Measurements from ENCODE around the gene ZNF473.

ZNF473 gene

GRCh38 chr19:50002386-50002960 is 23.3 kb upstream of the ZNF473 start:
- no peak for DNase-seq (ENCODE audit: low spot score)
- in situ Hi-C loops (cut with MboI; ENCODE audit: low sequenced_read_pairs, unreplicated experiment): no loop called here
- TF ChIP-seq, protein P1, sequence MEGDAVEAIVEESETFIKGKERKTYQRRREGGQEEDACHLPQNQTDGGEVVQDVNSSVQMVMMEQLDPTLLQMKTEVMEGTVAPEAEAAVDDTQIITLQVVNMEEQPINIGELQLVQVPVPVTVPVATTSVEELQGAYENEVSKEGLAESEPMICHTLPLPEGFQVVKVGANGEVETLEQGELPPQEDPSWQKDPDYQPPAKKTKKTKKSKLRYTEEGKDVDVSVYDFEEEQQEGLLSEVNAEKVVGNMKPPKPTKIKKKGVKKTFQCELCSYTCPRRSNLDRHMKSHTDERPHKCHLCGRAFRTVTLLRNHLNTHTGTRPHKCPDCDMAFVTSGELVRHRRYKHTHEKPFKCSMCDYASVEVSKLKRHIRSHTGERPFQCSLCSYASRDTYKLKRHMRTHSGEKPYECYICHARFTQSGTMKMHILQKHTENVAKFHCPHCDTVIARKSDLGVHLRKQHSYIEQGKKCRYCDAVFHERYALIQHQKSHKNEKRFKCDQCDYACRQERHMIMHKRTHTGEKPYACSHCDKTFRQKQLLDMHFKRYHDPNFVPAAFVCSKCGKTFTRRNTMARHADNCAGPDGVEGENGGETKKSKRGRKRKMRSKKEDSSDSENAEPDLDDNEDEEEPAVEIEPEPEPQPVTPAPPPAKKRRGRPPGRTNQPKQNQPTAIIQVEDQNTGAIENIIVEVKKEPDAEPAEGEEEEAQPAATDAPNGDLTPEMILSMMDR (IDR thresholded peaks at IDR 0.05; ENCODE audit: borderline replicate concordance, control extremely low read depth, extremely low read depth, insufficient read depth, missing control alignments): no peak

DNA sequence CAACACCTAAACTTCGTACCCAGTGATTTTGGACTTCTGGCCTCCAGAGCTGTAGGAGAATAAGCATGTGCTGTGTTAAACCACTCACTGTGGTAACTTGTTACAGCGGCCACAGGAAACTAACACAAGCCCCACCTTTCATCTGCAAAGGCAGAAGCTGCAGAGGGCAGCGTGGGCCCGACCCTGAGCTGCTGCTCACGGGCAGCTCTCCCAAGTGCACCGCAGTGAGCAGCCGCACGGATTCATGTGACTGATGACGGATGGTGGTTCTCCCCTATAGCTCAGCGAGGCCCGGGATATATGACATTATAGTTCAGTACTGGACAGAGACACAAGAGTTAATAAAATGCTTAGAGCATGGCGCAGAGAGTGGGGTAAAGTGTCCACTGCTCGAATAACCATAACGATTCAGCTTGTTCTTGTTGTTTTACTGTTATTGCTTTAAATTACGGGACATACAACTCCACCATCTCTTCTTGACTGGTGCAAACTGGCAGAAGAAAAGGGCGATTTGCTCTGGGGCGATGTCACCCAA is 22.5 kb upstream of the ZNF473 start:
- in situ Hi-C loops (cut with MboI; ENCODE audit: low sequenced_read_pairs, unreplicated experiment): no loop called here
- no peak for DNase-seq (ENCODE audit: low spot score)
- TF ChIP-seq, protein P1 (IDR thresholded peaks at IDR 0.05; ENCODE audit: borderline replicate concordance, control extremely low read depth, extremely low read depth, insufficient read depth, missing control alignments): no peak

DNA sequence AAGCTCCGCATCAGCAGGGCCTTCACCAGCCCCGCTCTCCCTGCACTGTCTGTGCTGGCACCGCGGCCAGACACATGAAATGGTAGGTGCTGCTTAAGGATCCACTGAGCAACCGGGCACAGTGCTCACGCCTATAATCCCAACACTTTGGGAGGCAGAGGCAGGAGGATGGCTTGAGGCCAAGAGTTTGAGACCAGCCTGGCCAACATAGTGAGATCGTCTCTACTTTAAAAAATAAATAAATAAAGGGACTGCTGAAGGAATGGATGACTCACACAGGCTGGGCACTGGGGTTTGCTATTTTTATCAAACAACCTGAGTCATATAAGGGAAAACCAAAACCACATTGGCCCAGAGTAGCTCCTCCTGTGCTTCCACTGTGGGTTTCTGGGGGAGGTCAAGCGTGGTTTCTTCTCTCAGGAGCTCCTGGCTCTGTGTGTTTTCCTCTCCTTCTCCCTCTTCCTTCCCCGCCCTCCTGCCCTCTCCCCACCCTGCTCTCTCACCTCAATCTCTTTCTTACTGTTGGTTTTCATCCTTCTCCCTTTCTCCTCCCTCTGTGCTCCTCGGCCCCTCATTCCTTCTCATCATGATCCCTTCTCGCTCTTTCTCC is 21.9 kb upstream of the ZNF473 start:
- in situ Hi-C loops (cut with MboI; ENCODE audit: low sequenced_read_pairs, unreplicated experiment): no loop called here
- TF ChIP-seq, protein P1 (IDR thresholded peaks at IDR 0.05; ENCODE audit: borderline replicate concordance, control extremely low read depth, extremely low read depth, insufficient read depth, missing control alignments): no peak
- peak; percentile 78 for DNase-seq (ENCODE audit: low spot score)

- TF ChIP-seq, protein P1 (IDR thresholded peaks at IDR 0.05; ENCODE audit: borderline replicate concordance, control extremely low read depth, extremely low read depth, insufficient read depth, missing control alignments): no peak
- no peak for DNase-seq (ENCODE audit: low spot score)
- in situ Hi-C loops (cut with MboI; ENCODE audit: low sequenced_read_pairs, unreplicated experiment): no loop called here
These were observed 20.4 kb upstream of the ZNF473 start for GRCh38 chr19:50005428-50005827.

DNA sequence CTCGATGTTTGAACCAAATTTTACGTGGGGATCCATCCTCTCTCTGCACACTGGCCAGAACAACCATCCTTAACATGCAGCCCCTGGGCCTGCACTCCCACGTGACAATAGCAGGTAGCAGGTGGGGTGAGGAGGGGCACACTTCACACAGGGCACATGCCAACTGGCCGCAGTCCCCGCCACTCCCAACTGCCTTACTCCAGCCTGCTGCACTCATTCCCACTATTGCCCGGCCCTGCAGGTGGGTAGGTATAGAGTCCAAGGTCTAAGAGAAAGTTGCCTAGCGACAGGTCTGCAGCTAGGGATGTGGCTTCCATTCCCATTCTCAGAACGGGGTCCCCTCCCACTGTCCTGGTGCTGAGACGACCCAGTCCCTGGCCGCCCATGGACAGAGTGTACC is 18.6 kb upstream of the ZNF473 start:
- TF ChIP-seq, protein P1 (IDR thresholded peaks at IDR 0.05; ENCODE audit: borderline replicate concordance, control extremely low read depth, extremely low read depth, insufficient read depth, missing control alignments): no peak
- no peak for DNase-seq (ENCODE audit: low spot score)
- in situ Hi-C loops (cut with MboI; ENCODE audit: low sequenced_read_pairs, unreplicated experiment): no loop called here

- no peak for DNase-seq (ENCODE audit: low spot score)
- TF ChIP-seq, protein P1 (IDR thresholded peaks at IDR 0.05; ENCODE audit: borderline replicate concordance, control extremely low read depth, extremely low read depth, insufficient read depth, missing control alignments): no peak
- in situ Hi-C loops (cut with MboI; ENCODE audit: low sequenced_read_pairs, unreplicated experiment): no loop called here
These were observed 17.9 kb upstream of the ZNF473 start for GRCh38 chr19:50007947-50008346.

Measured in GM13976 (cell line).